Mesodermal cell (in vitro differentiated cells): ENCODE results near the gene CASP10. TPM values are rescaled to one million over a fixed set of nuclear protein-coding genes. Genes with fewer than 3 reads are reported as not detected.
A peak's percentile ranks its signal among the peaks of the same experiment; 100 is the strongest.
"Not testable (repeated sequence)": the region's sequence is repeated elsewhere in the genome, so short reads cannot be mapped to it uniquely, and the experiment has no call there.

ENCODE experiments used
- H3K27ac ChIP-seq: 2 replicates; pipeline ENCODE4 v1.7.0; 2013; ENCODE audit warnings: mild to moderate bottlenecking, low read depth, low read length, moderate library complexity; ENCODE audit not compliant: severe bottlenecking
- H3K36me3 ChIP-seq: 2 replicates; pipeline ENCODE4 v1.7.1; 2013; ENCODE audit warnings: mild to moderate bottlenecking, low read length, moderate library complexity; ENCODE audit not compliant: control insufficient read depth, insufficient read depth
- H3K4me1 ChIP-seq: one replicate; pipeline ENCODE4 v1.7.1; 2013; ENCODE audit warnings: mild to moderate bottlenecking, low read length; ENCODE audit not compliant: insufficient read depth, control insufficient read depth, poor library complexity, severe bottlenecking
- H3K4me3 ChIP-seq: 2 replicates; pipeline ENCODE4 v1.7.0; 2013; ENCODE audit warnings: low read length, control low read depth, mild to moderate bottlenecking; ENCODE audit not compliant: insufficient read depth, poor library complexity, severe bottlenecking; ENCODE audit errors: extremely low read depth
- H3K9me3 ChIP-seq: 2 replicates; pipeline ENCODE4 v1.7.1; 2013; ENCODE audit warnings: mild to moderate bottlenecking, low read length, moderate library complexity; ENCODE audit not compliant: control insufficient read depth
- WGBS, 2 experiments: methylation state at CpG; one replicate each; pipeline ENCODE4 v1.1.5; 2013; ENCODE audit warnings: missing lambda C conversion rate in 2 of 2; ENCODE audit not compliant: insufficient coverage in 2 of 2; 5-methylcytosine and 5-hydroxymethylcytosine counted together
- polyA plus RNA-seq, 2 experiments: library from polyadenylated mRNA; stranded (reverse); fragments of 50-300 nt; gene quantifications; one replicate each; pipeline ENCODE4 v1.2.3, GENCODE V29; 2013

The CASP10 gene, protein sequence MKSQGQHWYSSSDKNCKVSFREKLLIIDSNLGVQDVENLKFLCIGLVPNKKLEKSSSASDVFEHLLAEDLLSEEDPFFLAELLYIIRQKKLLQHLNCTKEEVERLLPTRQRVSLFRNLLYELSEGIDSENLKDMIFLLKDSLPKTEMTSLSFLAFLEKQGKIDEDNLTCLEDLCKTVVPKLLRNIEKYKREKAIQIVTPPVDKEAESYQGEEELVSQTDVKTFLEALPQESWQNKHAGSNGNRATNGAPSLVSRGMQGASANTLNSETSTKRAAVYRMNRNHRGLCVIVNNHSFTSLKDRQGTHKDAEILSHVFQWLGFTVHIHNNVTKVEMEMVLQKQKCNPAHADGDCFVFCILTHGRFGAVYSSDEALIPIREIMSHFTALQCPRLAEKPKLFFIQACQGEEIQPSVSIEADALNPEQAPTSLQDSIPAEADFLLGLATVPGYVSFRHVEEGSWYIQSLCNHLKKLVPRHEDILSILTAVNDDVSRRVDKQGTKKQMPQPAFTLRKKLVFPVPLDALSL
- 6.2 TPM for polyA plus RNA-seq (2013, experiment 1 of 2)
- 4.9 TPM for polyA plus RNA-seq (2013, experiment 2 of 2)

- WGBS, 2 experiments, result 82 to 88% methylated on average over 6 to 7 of the region's 11 CpGs
- Histone ChIP-seq H3K27ac (peak within 1 kb of the TSS; percentile 25), H3K36me3 (no peaks in the 10 kb centered on the region), H3K4me1 (peaks cover 3% of the 10 kb centered on the region), H3K4me3 (peak within 1 kb of the TSS; percentile 21), H3K9me3 (peaks cover 6% of the 10 kb centered on the region)
Observed at GRCh38 chr2:201182650-201183364, at the start of gene CASP10. CASP10 (plus strand) TSS chr2:201183141; CDS start chr2:201185778, 2,637 bp downstream.

- 100% methylated on average over 3 of the region's 4 CpGs for WGBS, 2 experiments
Observed at GRCh38 chr2:201135386-201135785, 47.6 kb upstream of the CASP10 start.

GRCh38 chr2:201136889-201137321, 46.0 kb upstream of the CASP10 start:
- peaks cover 70% of the 10 kb centered on the region for H3K36me3 ChIP-seq
- peaks cover 14% of the 10 kb centered on the region for H3K4me1 ChIP-seq
- WGBS, 2 experiments, result 85 to 88% methylated on average over 2 to 3 of the region's 3 CpGs
- H3K27ac ChIP-seq, result no peak overlapping the region
- no peaks in the 10 kb centered on the region for H3K9me3 ChIP-seq
- no peak overlapping the region for H3K4me3 ChIP-seq

More at GRCh38 chr2:201135386-201135785, 47.6 kb upstream of the CASP10 start:
- no peak overlapping the region for H3K4me3 ChIP-seq
- no peaks in the 10 kb centered on the region for H3K9me3 ChIP-seq
- H3K36me3 ChIP-seq, result peaks cover 61% of the 10 kb centered on the region
- H3K4me1 ChIP-seq, result peaks cover 27% of the 10 kb centered on the region
- no peak overlapping the region for H3K27ac ChIP-seq

GRCh38 chr2:201137505-201138400, 45.2 kb upstream of the CASP10 start:
- Histone ChIP-seq H3K36me3 (peaks cover 75% of the 10 kb centered on the region), H3K9me3 (no peaks in the 10 kb centered on the region), H3K4me3 (no peak overlapping the region), H3K4me1 (peaks cover 11% of the 10 kb centered on the region), H3K27ac (no peak overlapping the region)
- 96 to 97% methylated on average over 23 to 28 of the region's 28 CpGs for WGBS, 2 experiments

- Histone ChIP-seq H3K4me1 (peaks cover 11% of the 10 kb centered on the region), H3K9me3 (no peaks in the 10 kb centered on the region), H3K4me3 (no peak overlapping the region), H3K36me3 (peaks cover 73% of the 10 kb centered on the region), H3K27ac (no peak overlapping the region)
- WGBS, 2 experiments, result 96 to 99% methylated on average over 13 to 14 of the region's 15 CpGs
Observed at GRCh38 chr2:201138401-201138970, 44.5 kb upstream of the CASP10 start.

GRCh38 chr2:201138986-201139781, 43.8 kb upstream of the CASP10 start:
- peaks cover 11% of the 10 kb centered on the region for H3K4me1 ChIP-seq
- H3K27ac ChIP-seq, H3K4me3 ChIP-seq, H3K9me3 ChIP-seq: not testable (repeated sequence)
- H3K36me3 ChIP-seq, result peaks cover 74% of the 10 kb centered on the region
- WGBS, 2 experiments, result 75 to 78% methylated on average over 2 to 5 of the region's 14 CpGs

DNA sequence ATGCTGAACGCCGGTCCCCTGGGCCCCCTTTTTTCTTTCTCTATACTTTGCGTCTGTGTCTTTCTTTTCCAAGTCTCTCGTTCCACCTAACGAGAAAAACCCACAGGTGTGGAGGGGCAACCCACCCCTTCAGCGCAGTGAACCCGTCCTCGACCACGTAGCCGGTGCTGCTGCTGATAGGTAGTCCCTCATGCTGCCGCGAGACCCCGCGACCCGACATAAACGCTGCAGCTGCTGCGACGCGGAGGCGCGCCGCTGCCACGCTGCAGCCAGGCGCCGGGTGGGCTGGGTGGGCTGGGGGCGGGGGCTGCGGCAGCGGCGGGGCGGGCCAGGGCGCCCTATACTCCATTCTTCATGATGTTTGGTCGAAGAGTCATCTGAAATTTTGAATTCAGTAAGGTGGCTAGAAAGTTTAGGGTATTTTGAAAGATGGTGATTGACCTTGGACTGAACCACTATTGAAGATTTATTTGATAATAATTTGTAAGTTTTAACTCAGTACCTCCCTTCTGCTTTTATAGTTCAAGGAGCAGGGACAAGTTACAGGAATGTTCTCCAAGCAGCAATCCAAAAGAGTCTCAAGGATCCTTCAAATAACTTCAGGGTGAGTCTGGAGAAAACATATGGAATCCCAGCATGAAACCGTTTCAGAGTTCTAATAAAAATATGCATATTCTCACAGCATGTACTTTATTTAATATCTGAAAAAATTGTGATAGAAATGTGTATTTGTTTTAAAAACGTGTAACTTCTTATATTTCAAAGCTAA, 42.9 kb upstream of the CASP10 start:
- Histone ChIP-seq H3K9me3 (no peaks in the 10 kb centered on the region), H3K36me3 (peaks cover 76% of the 10 kb centered on the region), H3K27ac (no peak overlapping the region), H3K4me3 (no peak overlapping the region), H3K4me1 (peaks cover 11% of the 10 kb centered on the region)
- 91 to 93% methylated on average over 8 to 26 of the region's 34 CpGs for WGBS, 2 experiments

- no peak overlapping the region for H3K4me3 ChIP-seq
- 89 to 100% methylated on average over 1 to 4 of the region's 5 CpGs for WGBS, 2 experiments
- no peak overlapping the region for H3K27ac ChIP-seq
- H3K4me1 ChIP-seq, result peaks cover 11% of the 10 kb centered on the region
- peaks cover 51% of the 10 kb centered on the region for H3K36me3 ChIP-seq
- no peaks in the 10 kb centered on the region for H3K9me3 ChIP-seq
Observed at GRCh38 chr2:201144101-201145051, 38.6 kb upstream of the CASP10 start.
